Vagina (tissue), 2 donors: ENCODE data around the gene PPP1R13B.

Experiments used
- POLR2A ChIP-seq, 2 donors: fragments of 450-650 bp; IDR thresholded peaks; one replicate each; pipeline ENCODE4 v1.6.1; 2017; ENCODE audit warnings: antibody characterized with exemption in 2 of 2, mild to moderate bottlenecking in 2 of 2, moderate library complexity in 2 of 2
- TF ChIP-seq, protein P1 (sequence below), 3 experiments: fragments of 450-650 bp in 2 of 3; fragments of 200-600 bp in 1 of 3; sonication (generic) in 1 of 3; IDR thresholded peaks; one replicate each; pipeline ENCODE4 v1.5.1; 2017 to 2019; ENCODE audit warnings: antibody characterized with exemption in 3 of 3, mild to moderate bottlenecking in 2 of 3, moderate library complexity in 2 of 3

DNA sequence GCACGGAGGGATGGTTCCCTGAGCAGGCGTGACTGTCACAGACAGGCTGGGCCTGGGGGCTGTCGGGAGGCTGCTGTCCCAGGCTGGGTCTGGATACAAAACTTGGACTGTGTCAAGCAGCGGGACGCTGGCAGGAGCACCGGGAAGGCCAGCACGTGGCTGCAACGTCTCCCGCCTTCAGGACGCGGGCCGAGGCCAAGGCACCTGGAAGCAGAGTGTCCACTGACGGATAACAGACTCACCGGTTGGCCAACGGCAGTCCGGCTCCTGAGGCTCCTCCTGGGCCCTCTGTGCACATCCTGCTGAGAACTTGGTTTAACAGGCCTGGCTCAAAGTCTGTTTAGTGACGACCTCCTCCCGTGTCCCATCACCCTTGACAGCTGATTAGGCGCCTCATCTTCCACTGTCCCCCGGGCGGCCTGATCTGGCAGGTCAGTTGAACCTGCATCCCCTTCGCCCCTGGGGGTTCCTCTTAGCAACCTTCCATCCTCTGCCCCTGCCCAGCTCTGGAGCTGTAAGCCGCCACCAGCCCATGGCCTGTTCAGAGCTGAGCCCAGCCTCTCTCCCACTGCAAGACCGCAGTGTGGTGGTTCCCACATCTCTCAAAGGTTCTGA is 134.6 kb downstream of the PPP1R13B start:
- no peak for TF ChIP-seq POLR2A (IDR thresholded peaks at IDR 0.05)
- TF ChIP-seq, protein P1, sequence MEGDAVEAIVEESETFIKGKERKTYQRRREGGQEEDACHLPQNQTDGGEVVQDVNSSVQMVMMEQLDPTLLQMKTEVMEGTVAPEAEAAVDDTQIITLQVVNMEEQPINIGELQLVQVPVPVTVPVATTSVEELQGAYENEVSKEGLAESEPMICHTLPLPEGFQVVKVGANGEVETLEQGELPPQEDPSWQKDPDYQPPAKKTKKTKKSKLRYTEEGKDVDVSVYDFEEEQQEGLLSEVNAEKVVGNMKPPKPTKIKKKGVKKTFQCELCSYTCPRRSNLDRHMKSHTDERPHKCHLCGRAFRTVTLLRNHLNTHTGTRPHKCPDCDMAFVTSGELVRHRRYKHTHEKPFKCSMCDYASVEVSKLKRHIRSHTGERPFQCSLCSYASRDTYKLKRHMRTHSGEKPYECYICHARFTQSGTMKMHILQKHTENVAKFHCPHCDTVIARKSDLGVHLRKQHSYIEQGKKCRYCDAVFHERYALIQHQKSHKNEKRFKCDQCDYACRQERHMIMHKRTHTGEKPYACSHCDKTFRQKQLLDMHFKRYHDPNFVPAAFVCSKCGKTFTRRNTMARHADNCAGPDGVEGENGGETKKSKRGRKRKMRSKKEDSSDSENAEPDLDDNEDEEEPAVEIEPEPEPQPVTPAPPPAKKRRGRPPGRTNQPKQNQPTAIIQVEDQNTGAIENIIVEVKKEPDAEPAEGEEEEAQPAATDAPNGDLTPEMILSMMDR (IDR thresholded peaks at IDR 0.05): no peak
